NCI-H128 (cell line): Measurements from ENCODE around the gene TACSTD2.
"Not testable (repeated sequence)": the region's sequence is repeated elsewhere in the genome, so short reads cannot be mapped to it uniquely, and the experiment has no call there.

ENCODE experiments used
- DNase-seq: peaks from one replicate; lab custom pipeline; 2025; ENCODE audit not compliant: unreplicated experiment; lab: John Stamatoyannopoulos, UW

TACSTD2 gene

DNA sequence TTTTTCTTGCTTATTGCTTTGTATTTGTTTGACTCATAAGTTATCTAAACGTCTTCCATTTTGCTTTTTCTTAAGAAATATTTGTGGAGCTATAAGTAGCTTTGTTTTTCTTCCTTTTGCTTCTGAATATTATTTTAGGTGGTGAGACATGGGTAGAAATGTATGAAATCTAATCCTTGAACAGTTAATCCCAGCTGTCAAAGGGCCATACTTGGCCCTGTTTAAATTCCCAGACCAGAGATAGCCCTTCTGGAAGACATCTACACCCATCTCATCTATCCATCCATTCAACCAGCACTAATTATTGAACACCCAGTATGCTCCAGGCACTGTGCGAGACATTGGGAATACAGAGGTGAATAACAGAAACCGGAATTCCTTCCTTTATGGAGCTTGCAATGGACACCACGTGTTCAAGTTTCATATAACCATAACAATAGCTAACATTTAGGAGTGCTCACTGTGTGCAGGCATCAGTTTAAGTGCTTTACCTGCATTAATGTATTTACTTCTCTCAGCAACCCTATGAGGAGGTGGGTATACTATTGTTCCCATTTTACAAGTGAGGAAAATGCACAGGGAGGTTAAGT is 8.7 kb downstream of the TACSTD2 start:
- DNase-seq: no peak

DNA sequence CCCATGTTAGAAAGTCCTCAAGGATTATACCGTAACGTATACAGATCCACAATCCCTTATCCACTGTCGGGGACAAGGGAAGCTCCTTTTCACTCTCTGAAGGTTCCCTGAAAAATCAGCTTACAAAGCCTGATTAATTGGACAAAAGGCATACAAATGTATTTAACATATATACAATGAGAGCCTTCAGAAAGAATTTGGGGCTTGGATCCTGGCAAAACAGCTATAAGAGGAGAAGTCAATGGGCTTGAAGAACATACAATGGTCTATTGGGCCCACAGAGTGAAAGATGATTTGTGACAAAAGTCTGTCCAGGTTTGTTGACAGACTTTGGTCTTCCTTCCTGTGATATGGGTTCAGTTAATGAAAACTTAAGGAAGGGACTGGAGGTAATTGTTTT is 10.7 kb downstream of the TACSTD2 start:
- no peak for DNase-seq

DNA sequence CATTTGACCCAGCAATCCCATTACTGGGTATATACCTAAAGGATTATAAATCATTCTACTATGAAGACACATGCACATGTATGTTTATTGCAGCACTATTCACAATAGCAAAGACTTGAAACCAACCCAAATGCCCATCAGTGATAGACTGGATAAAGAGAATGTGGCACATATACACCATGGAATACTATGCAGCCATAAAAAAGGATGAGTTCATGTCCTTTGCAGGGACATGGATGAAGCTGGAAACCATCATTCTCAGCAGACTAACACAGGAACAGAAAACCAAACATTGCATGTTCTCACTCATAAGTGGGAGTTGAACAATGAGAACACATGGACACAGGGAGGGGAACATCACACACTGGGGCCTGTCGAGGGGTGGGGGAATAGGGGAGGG is 13.3 kb downstream of the TACSTD2 start:
- DNase-seq: not testable (repeated sequence)

DNA sequence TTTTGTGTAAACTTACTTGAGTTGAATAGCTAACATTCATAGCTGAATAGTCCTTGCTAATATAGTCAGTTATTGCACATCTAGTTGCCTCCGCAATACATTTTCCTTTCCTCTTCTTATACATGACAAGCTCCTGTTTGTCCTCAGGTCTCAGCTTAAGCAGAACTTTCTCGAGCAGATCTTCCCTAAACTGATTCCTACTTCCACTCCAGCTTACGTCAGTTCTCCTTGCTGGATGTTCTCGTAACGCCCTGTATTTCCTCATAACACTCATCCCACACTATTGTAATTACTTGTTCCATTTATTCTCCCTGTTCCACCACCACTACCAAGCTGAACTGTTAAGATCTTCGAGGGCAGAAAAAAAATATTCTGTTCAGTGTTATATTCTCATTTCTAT is 15.4 kb downstream of the TACSTD2 start:
- DNase-seq: no peak

GRCh38 chr1:58555393-58555792 is 21.7 kb downstream of the TACSTD2 start:
- no peak for DNase-seq

GRCh38 chr1:58551186-58552140 is 25.6 kb downstream of the TACSTD2 start:
- DNase-seq: no peak

DNA sequence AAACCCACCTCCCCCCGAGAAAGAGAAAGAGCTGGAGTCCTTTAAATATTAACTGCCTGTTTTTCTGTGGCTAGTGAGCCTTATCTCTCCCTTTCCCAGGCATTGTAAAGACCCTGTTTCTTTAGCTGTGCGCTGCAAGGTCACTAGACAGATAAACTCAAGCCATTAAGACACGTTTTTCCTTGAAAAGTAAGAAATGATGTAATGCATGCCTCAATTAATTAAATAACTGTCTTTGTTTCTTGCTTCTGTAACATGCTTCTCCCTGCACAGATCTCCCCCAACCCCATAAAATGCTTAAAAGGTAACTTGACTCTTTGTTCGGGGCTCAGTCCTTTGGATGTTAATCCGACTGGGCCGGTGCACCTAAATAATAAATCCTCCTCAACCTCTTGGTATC is 27.8 kb downstream of the TACSTD2 start:
- DNase-seq: not testable (repeated sequence)

GRCh38 chr1:58548371-58548770 is 28.7 kb downstream of the TACSTD2 start:
- DNase-seq: no peak

DNA sequence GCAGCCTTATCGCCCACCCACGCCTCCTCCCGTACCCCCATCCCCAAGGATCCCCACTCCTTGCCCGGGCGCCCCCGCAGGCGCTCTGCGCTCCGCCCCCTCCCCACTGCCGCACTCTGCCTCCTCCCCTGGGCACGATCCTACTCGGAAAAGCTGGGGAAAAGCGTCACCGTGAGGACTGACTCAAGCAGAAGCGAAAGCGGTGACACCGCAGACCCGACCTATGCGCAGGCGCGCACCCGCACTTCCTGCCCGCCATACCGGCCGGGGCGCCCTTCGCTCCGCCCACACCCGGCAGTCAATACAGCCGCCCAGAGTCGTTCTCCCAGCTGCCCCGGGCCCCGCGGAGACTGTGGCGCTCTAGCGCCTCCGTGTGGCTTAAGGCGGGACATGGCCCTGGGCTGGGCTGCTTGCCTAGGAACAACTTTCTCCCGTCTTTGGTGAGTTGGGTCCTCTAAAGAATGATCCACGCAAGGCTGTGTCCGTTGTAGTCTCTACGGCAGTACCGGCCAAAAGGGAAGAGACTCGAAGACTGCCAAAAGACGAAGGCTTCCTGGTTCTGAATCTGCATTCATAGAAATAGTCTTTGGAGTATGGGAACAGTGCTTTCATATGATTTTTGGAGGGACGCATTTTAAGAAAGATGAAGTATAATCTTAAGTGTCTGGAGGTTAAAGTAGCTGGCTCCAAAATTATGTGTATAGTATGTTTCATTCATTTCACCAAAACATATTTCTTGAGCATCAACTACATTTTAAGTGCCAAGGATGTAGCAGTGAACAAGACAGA is 30.3 kb downstream of the TACSTD2 start, which contains the start of gene OMA1:
Gene OMA1 (minus strand): TSS at position 207 of the 789 bp plus-strand sequence. CDS start 7,432 bp downstream, outside the sequence.
- DNase-seq: peak; percentile 92

- DNase-seq: peak; percentile 41
Measured at GRCh38 chr1:58545591-58546519, 31.2 kb downstream of the TACSTD2 start.

GRCh38 chr1:58543260-58543659 is 33.8 kb downstream of the TACSTD2 start:
- no peak for DNase-seq

GRCh38 chr1:58539553-58539952 is 37.5 kb downstream of the TACSTD2 start:
- no peak for DNase-seq

DNA sequence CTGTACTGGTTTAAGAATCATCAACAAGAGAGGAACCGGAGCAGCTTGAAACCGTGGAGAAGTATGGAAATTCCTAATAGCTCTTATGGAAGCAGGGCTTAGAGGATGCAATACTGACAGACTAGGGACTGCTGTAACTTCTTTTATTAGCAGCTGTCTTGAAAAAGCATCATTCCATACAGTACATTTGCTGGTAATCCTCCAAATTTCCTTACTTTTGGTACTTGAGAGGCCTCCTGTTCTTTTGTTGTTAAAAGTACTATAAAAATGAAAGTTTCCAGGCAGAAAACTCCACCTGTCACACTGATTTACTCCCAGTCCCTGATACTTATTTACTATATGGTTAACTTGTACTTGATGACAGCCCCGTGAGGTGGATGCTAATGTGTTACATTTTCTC is 38.2 kb downstream of the TACSTD2 start:
- DNase-seq: no peak

- not testable (repeated sequence) for DNase-seq
Measured at GRCh38 chr1:58531842-58532241, 45.2 kb downstream of the TACSTD2 start.

DNA sequence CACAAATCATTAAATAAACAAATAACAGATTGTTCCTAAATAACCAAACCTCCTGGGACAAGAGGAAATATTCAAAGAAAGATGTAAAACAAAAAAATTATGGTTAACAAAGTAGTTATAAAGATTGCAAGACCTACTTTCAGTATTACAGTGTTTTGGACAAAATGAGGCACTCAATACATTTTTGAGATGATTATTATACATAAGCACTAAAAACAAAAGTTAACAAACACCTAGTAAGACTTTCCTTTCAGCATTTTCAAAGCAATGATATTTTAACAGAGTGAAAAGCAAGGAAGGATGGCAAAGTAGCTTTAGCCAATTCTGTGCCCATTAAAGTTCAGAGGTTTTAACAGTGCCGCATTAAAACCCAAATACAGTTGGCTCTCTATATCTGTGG is 47.8 kb downstream of the TACSTD2 start:
- no peak for DNase-seq

DNA sequence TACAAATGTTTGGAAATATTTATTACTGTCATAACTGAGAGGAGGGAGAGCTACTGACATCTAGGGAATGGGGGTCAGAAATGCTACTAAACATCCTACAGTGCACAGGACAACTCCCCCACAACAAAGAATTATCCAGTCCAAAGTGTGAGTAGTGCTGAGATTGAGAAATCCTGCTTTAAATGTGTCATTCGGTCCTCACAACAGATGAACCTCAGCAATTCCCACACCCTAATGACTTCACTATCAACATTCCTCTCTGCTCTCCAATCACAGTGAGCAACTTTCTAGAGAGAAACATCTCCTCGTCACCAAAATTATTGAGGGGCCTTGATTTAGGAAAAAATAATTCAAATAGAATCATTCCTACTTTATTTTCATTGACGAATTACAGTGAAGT is 48.5 kb downstream of the TACSTD2 start:
- no peak for DNase-seq
